HL-60 (cell line): Measurements from ENCODE around the gene PCK1.

ENCODE experiments used
- DNase-seq, 2 experiments: peaks; one replicate each; pipeline ENCODE4 v3.0.0-alpha.2; 2010 to 2020; ENCODE audit warnings: low read depth in 1 of 2, low spot score in 1 of 2
- H3K27ac ChIP-seq: fragments of 250-450 bp; sonication (Bioruptor Pico); replicated peaks from 2 replicates; pipeline ENCODE4 v1.5.1; 2020; ENCODE audit warnings: mild to moderate bottlenecking, moderate library complexity
- H3K27me3 ChIP-seq: fragments of 250-450 bp; sonication (Bioruptor Pico); 2 replicates; pipeline ENCODE4 v1.5.1; 2021; ENCODE audit warnings: mild to moderate bottlenecking, moderate library complexity; ENCODE audit not compliant: insufficient read depth, poor library complexity, severe bottlenecking
- H3K4me3 ChIP-seq: replicated peaks from 2 replicates; pipeline ENCODE4 v1.5.1; 2011; ENCODE audit warnings: mild to moderate bottlenecking, control low read depth, low read length; ENCODE audit not compliant: insufficient read depth
- CTCF ChIP-seq: IDR thresholded peaks from one replicate; pipeline ENCODE4 v1.5.1; 2011; ENCODE audit warnings: low read length, control low read depth, inconsistent platforms; ENCODE audit not compliant: insufficient read depth
- GABPA ChIP-seq: IDR thresholded peaks from 2 replicates; pipeline ENCODE4 v1.6.1; 2012; ENCODE audit warnings: low read depth
- POLR2AphosphoS5 ChIP-seq: IDR thresholded peaks from 2 replicates; pipeline ENCODE4 v1.6.1; 2012; ENCODE audit warnings: low read depth
- REST ChIP-seq: IDR thresholded peaks from 2 replicates; pipeline ENCODE4 v1.6.1; 2012; ENCODE audit warnings: low read depth; ENCODE audit not compliant: insufficient replicate concordance
- SPI1 ChIP-seq: IDR thresholded peaks from 2 replicates; pipeline ENCODE4 v1.6.1; 2012; ENCODE audit warnings: low read depth, mild to moderate bottlenecking, borderline replicate concordance

The PCK1 gene

GRCh38 chr20:57546956-57547649 lies 13.8 kb upstream of the PCK1 start:
- DNase-seq: no peak
- Histone ChIP-seq H3K4me3 (no peak overlapping the region), H3K27me3 (peaks cover 19% of the 10 kb centered on the region), H3K27ac (no peak overlapping the region)
- TF ChIP-seq REST (no peak), GABPA (no peak), CTCF (no peak), SPI1 (no peak), POLR2AphosphoS5 (no peak)

GRCh38 chr20:57548177-57549058 lies 12.5 kb upstream of the PCK1 start:
- no peak for DNase-seq
- no peak for TF ChIP-seq REST
- TF ChIP-seq POLR2AphosphoS5: no peak
- TF ChIP-seq GABPA: no peak
- no peak for TF ChIP-seq SPI1
- no peak for TF ChIP-seq CTCF
- Histone ChIP-seq H3K27me3 (peaks cover 19% of the 10 kb centered on the region), H3K27ac (no peak overlapping the region), H3K4me3 (no peak overlapping the region)

GRCh38 chr20:57552471-57552870 lies 8.4 kb upstream of the PCK1 start:
- Histone ChIP-seq H3K27ac (no peak overlapping the region), H3K27me3 (peaks cover 17% of the 10 kb centered on the region), H3K4me3 (no peak overlapping the region)
- TF ChIP-seq SPI1 (no peak), GABPA (no peak), REST (no peak), POLR2AphosphoS5 (no peak), CTCF (no peak)
- no peak for DNase-seq
